Hematopoietic multipotent progenitor cell (in vitro differentiated cells): ENCODE data around the gene DYRK1A. TPM values are rescaled to one million over a fixed set of nuclear protein-coding genes. Genes with fewer than 3 reads are reported as not detected.

ENCODE experiments used
- DNase-seq, 3 donors: peaks; one replicate each; pipeline ENCODE4 v3.0.0-alpha.2; 2011 to 2015; ENCODE audit warnings: low read depth in 2 of 3, low spot score in 2 of 3
- total RNA-seq: library from RNA; depleted of rRNA; stranded (reverse); fragments of >200 nt; gene quantifications from one replicate; pipeline ENCODE4 v1.2.3, GENCODE V29; 2012

The DYRK1A gene
- total RNA-seq, 1 donor, result 116 TPM

- no peak for DNase-seq
These were observed 77.1 kb downstream of the DYRK1A start for GRCh38 chr21:37443683-37444082.

GRCh38 chr21:37445228-37445627 lies 78.7 kb downstream of the DYRK1A start:
- no peak for DNase-seq

GRCh38 chr21:37446552-37446951 lies 80.0 kb downstream of the DYRK1A start:
- peak in 1 of 3 donors; percentile 20 for DNase-seq

GRCh38 chr21:37447288-37447936 lies 80.8 kb downstream of the DYRK1A start:
- peak in 1 of 3 donors; percentile 25 for DNase-seq

- DNase-seq, result no peak
These were observed 82.8 kb downstream of the DYRK1A start for GRCh38 chr21:37449302-37449937.

- DNase-seq, result no peak
These were observed 83.9 kb downstream of the DYRK1A start for GRCh38 chr21:37450445-37450941.

GRCh38 chr21:37451446-37451845 lies 84.9 kb downstream of the DYRK1A start:
- no peak for DNase-seq

GRCh38 chr21:37452227-37452626 lies 85.7 kb downstream of the DYRK1A start:
- no peak for DNase-seq

GRCh38 chr21:37453350-37453749 lies 86.8 kb downstream of the DYRK1A start:
- no peak for DNase-seq

- DNase-seq, result no peak
These were observed 88.4 kb downstream of the DYRK1A start for GRCh38 chr21:37454869-37455503.

GRCh38 chr21:37455504-37455911 lies 88.9 kb downstream of the DYRK1A start:
- peak in 2 of 3 donors; percentile 52 to 64 for DNase-seq

- no peak for DNase-seq
These were observed 92.2 kb downstream of the DYRK1A start for GRCh38 chr21:37458669-37459276.

- no peak for DNase-seq
These were observed 93.0 kb downstream of the DYRK1A start for GRCh38 chr21:37459575-37459974.

- peak in 1 of 3 donors; percentile 31 for DNase-seq
These were observed 93.6 kb downstream of the DYRK1A start for GRCh38 chr21:37460196-37460595.

GRCh38 chr21:37461479-37461878 lies 94.9 kb downstream of the DYRK1A start:
- no peak for DNase-seq

- no peak for DNase-seq
These were observed 95.7 kb downstream of the DYRK1A start for GRCh38 chr21:37462087-37462861.

- peak in 2 of 3 donors; percentile 50 to 70 for DNase-seq
These were observed 96.7 kb downstream of the DYRK1A start for GRCh38 chr21:37463083-37463801.

- DNase-seq, result no peak
These were observed 100.5 kb downstream of the DYRK1A start for GRCh38 chr21:37467082-37467481.

GRCh38 chr21:37468909-37469308 lies 102.3 kb downstream of the DYRK1A start:
- DNase-seq, result no peak

- no peak for DNase-seq
These were observed 102.9 kb downstream of the DYRK1A start for GRCh38 chr21:37469441-37469840.
